Measurements from ENCODE around the gene UGT1A7.

DNA sequence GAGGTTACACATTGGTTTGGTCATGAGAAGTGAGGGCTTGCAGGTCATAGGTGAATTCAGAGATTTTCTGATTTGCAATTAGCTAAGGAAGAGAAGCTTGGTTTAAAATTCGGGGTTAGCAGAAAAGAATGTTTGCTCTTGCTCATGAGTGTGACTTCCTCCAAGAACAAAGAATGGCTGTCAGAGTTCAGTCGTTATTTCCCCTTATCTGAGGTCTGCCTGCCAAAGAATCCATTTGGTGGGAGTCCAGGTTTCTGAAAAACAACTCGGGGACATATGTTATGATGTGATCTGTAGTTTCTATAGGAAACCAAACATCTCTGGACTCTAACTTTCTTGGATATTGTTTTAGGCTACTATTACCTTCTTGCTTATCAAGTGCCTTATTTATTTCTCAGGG is 7.8 kb downstream of the UGT1A7 start:
- TF ChIP-seq, protein P1, sequence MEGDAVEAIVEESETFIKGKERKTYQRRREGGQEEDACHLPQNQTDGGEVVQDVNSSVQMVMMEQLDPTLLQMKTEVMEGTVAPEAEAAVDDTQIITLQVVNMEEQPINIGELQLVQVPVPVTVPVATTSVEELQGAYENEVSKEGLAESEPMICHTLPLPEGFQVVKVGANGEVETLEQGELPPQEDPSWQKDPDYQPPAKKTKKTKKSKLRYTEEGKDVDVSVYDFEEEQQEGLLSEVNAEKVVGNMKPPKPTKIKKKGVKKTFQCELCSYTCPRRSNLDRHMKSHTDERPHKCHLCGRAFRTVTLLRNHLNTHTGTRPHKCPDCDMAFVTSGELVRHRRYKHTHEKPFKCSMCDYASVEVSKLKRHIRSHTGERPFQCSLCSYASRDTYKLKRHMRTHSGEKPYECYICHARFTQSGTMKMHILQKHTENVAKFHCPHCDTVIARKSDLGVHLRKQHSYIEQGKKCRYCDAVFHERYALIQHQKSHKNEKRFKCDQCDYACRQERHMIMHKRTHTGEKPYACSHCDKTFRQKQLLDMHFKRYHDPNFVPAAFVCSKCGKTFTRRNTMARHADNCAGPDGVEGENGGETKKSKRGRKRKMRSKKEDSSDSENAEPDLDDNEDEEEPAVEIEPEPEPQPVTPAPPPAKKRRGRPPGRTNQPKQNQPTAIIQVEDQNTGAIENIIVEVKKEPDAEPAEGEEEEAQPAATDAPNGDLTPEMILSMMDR (IDR thresholded peaks at IDR 0.05; ENCODE audit: insufficient read depth, low read length, poor library complexity, severe bottlenecking) = no peak
- no peak for TF ChIP-seq EZH2phosphoT487 (conservative IDR thresholded peaks at IDR 0.05; ENCODE audit: low read length)
